GM23248 (cell line): ENCODE measurements around the gene LAMB3.

Experiments
- EZH2 ChIP-seq: fragments of 200-600 bp; sonication (generic); IDR thresholded peaks from 2 replicates; pipeline ENCODE4 v1.6.1; 2018; ENCODE audit warnings: antibody characterized with exemption, mild to moderate bottlenecking; ENCODE audit not compliant: insufficient read depth, poor library complexity, severe bottlenecking
- EZH2phosphoT487 ChIP-seq: fragments of 200-600 bp; sonication (generic); IDR thresholded peaks from 2 replicates; pipeline ENCODE4 v1.6.1; 2018; ENCODE audit warnings: antibody characterized with exemption, moderate library complexity, mild to moderate bottlenecking, low read depth; ENCODE audit not compliant: insufficient read depth

GRCh38 chr1:209667103-209667502 is 14.9 kb upstream of the LAMB3 start:
- TF ChIP-seq EZH2 (no peak), EZH2phosphoT487 (no peak)
